ENCODE results near the gene ELN.

The ELN gene

GRCh38 chr7:74006451-74007241 lies 21.3 kb upstream of the ELN start:
- Histone ChIP-seq H3K27me3 (ENCODE audit: low read depth, low read length) (peaks cover 3% of the 10 kb centered on the region; the same call in 1 of the 2 replicates), H3K27ac (ENCODE audit: low read length) (no peak overlapping the region), H2AFZ (ENCODE audit: low read depth, low read length) (no peak overlapping the region), H3K79me2 (ENCODE audit: low read length) (no peaks in the 10 kb centered on the region), H3K9me3 (ENCODE audit: insufficient read depth, low read length) (no peaks in the 10 kb centered on the region), H3K4me3 (ENCODE audit: low read length) (no peak overlapping the region), H3K4me1 (ENCODE audit: low read length) (no peaks in the 10 kb centered on the region), H4K20me1 (ENCODE audit: insufficient read depth, low read length) (no peaks in the 10 kb centered on the region), H3K4me2 (ENCODE audit: low read length) (no peak overlapping the region), H3K9ac (ENCODE audit: low read length) (no peak overlapping the region), H3K36me3 (replicated peaks; ENCODE audit: low read depth, low read length) (no peaks in the 10 kb centered on the region)
- TF ChIP-seq EZH2phosphoT487 (IDR thresholded peaks at IDR 0.05; ENCODE audit: low read depth) (no peak), CTCF (IDR thresholded peaks at IDR 0.05; ENCODE audit: low read depth, low read length) (no peak)

- H3K9me3 ChIP-seq (ENCODE audit: insufficient read depth, low read length) = no peaks in the 10 kb centered on the region
- H3K36me3 ChIP-seq (replicated peaks; ENCODE audit: low read depth, low read length) = no peaks in the 10 kb centered on the region
- H3K4me2 ChIP-seq (ENCODE audit: low read length) = no peak overlapping the region
- H4K20me1 ChIP-seq (ENCODE audit: insufficient read depth, low read length) = no peaks in the 10 kb centered on the region
- TF ChIP-seq CTCF (IDR thresholded peaks at IDR 0.05; ENCODE audit: low read depth, low read length) (no peak), EZH2phosphoT487 (IDR thresholded peaks at IDR 0.05; ENCODE audit: low read depth) (no peak)
- H3K9ac ChIP-seq (ENCODE audit: low read length) = no peak overlapping the region
- H3K79me2 ChIP-seq (ENCODE audit: low read length) = no peaks in the 10 kb centered on the region
- H2AFZ ChIP-seq (ENCODE audit: low read depth, low read length) = no peak overlapping the region
- no peaks in the 10 kb centered on the region for H3K4me1 ChIP-seq (ENCODE audit: low read length)
- peaks cover 3% of the 10 kb centered on the region; the same call in 1 of the 2 replicates for H3K27me3 ChIP-seq (ENCODE audit: low read depth, low read length)
- no peak overlapping the region for H3K4me3 ChIP-seq (ENCODE audit: low read length)
- no peak overlapping the region for H3K27ac ChIP-seq (ENCODE audit: low read length)
These were observed 20.8 kb upstream of the ELN start for GRCh38 chr7:74007242-74007567.

- Histone ChIP-seq H2AFZ (ENCODE audit: low read depth, low read length) (no peak overlapping the region), H3K79me2 (ENCODE audit: low read length) (no peaks in the 10 kb centered on the region), H3K36me3 (replicated peaks; ENCODE audit: low read depth, low read length) (no peaks in the 10 kb centered on the region), H3K4me3 (ENCODE audit: low read length) (no peak overlapping the region), H4K20me1 (ENCODE audit: insufficient read depth, low read length) (no peaks in the 10 kb centered on the region), H3K27me3 (ENCODE audit: low read depth, low read length) (peaks cover 3% of the 10 kb centered on the region; the same call in 1 of the 2 replicates), H3K9ac (ENCODE audit: low read length) (no peak overlapping the region), H3K27ac (ENCODE audit: low read length) (no peak overlapping the region), H3K4me2 (ENCODE audit: low read length) (no peak overlapping the region), H3K9me3 (ENCODE audit: insufficient read depth, low read length) (no peaks in the 10 kb centered on the region), H3K4me1 (ENCODE audit: low read length) (peaks cover 10% of the 10 kb centered on the region)
- no peak for TF ChIP-seq EZH2phosphoT487 (IDR thresholded peaks at IDR 0.05; ENCODE audit: low read depth)
- no peak for TF ChIP-seq CTCF (IDR thresholded peaks at IDR 0.05; ENCODE audit: low read depth, low read length)
These were observed 19.3 kb upstream of the ELN start for GRCh38 chr7:74008687-74009086.

- H3K4me3 ChIP-seq (ENCODE audit: low read length) = no peak overlapping the region
- TF ChIP-seq CTCF (IDR thresholded peaks at IDR 0.05; ENCODE audit: low read depth, low read length) (no peak), EZH2phosphoT487 (IDR thresholded peaks at IDR 0.05; ENCODE audit: low read depth) (no peak)
- no peak overlapping the region for H3K27ac ChIP-seq (ENCODE audit: low read length)
- H3K79me2 ChIP-seq (ENCODE audit: low read length) = no peaks in the 10 kb centered on the region
- no peak overlapping the region for H3K4me2 ChIP-seq (ENCODE audit: low read length)
- peaks cover 3% of the 10 kb centered on the region; the same call in 1 of the 2 replicates for H3K27me3 ChIP-seq (ENCODE audit: low read depth, low read length)
- no peaks in the 10 kb centered on the region for H3K9me3 ChIP-seq (ENCODE audit: insufficient read depth, low read length)
- H4K20me1 ChIP-seq (ENCODE audit: insufficient read depth, low read length) = no peaks in the 10 kb centered on the region
- no peak overlapping the region for H3K9ac ChIP-seq (ENCODE audit: low read length)
- no peaks in the 10 kb centered on the region for H3K36me3 ChIP-seq (replicated peaks; ENCODE audit: low read depth, low read length)
- H2AFZ ChIP-seq (ENCODE audit: low read depth, low read length) = no peak overlapping the region
- peaks cover 10% of the 10 kb centered on the region for H3K4me1 ChIP-seq (ENCODE audit: low read length)
These were observed 18.3 kb upstream of the ELN start for GRCh38 chr7:74009719-74010118.
